ENCODE measurements around the gene DLG5. TPM values are rescaled to one million over a fixed set of nuclear protein-coding genes. Genes with fewer than 3 reads are reported as not detected.

The DLG5 gene
- total RNA-seq, 1 experiment from 2014 or later, result 5.3 TPM

DNA sequence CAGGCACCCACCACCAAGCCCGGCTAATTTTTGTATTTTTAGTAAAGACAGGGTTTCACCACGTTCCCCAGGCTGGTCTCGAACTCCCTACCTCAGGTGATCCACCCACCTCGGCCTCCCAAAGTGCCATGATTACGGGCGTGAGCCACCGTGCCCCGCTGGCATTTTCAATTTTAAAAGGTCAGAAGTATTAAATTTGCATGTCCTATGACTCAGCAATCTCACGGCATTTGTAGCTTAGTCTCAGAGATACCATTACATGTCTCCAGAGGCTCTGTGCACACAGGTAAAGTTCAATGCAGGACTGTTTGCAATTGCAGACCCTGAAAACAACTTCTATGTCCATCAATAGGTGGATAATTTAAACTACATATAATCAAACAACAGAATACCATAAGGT lies 99.2 kb downstream of the DLG5 start:
- in situ Hi-C loops (cut with HindIII; ENCODE audit: low pct_unique_long_range_greater_than_20kb, low sequenced_read_pairs), result no loop called here
- DNase-seq (ENCODE audit: low read depth, low spot score), result peak; percentile 6

DNA sequence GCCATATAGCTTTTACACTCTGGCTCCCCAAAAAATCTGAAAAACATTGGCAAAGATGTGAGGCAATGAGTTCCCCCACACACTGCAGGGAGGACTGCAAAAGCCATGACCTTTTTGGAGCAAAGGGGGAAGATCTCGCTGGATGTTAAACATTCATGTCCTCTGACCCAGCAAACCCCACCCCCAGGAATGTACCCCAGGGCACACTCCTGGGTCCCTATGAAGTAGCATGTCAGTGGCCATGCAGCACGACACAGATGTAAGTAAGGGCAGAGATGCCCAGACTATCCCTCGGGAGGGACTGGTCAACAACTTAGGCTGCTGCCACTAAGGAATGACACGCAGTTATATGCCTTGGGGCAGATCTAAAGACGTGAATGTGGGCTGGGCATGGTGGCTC lies 100.6 kb downstream of the DLG5 start:
- DNase-seq (ENCODE audit: low read depth, low spot score), result no peak
- in situ Hi-C loops (cut with HindIII; ENCODE audit: low pct_unique_long_range_greater_than_20kb, low sequenced_read_pairs), result no loop called here

DNA sequence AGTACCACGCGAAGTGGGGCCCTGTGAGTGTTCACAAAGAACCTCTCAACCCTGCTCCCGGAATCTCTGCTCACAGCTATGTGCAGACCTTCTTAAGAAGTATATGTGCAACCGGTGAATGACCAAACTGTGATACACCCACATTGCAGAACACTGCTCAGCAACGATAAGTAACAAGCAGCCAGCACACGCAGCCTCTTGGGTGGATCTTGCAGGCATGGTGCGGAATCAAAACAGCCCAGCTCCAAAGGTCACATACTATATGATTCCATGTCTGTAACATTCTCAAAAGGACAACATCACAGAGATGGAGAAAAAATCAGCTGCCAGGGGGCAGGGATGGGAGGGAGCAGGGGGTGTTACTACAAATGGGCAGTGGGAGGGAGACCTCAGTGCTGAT lies 101.6 kb downstream of the DLG5 start:
- in situ Hi-C loops (cut with HindIII; ENCODE audit: low pct_unique_long_range_greater_than_20kb, low sequenced_read_pairs), result no loop called here
- no peak for DNase-seq (ENCODE audit: low read depth, low spot score)

DNA sequence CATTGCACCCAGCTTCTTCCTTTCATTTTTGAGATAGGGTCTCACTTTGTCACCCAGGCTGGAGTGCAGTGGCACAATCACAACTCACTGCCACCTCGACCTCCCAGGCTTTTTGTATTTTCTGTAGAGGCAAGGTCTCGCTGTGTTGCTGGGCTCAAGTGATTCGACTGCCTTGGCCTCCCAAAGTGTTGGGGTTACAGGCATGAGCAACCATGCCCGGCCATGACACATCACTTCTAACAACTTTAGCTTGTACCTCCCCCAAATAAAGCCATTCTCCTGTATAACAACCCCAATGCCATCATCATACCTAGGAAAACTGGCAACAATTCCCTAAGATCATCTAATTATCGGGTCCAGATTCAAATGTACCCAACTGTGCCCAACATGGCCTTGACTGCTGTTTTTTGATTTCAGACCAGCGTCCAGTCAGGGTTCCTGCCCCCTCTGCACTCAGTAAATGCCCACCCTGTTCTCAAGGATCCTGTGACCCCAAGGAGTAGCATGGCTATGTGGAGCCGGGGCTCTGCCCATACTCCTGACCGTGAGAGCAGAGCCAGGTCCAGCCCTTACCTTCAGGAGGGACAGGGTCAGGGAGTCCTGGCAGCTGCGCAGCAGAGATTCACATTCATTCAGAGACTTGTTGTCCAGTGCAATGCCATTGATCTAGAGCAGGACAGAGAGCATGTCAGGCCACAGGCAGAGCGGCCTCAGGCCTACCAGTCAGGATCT lies 102.6 kb downstream of the DLG5 start:
- in situ Hi-C loops (cut with HindIII; ENCODE audit: low pct_unique_long_range_greater_than_20kb, low sequenced_read_pairs), result no loop called here
- DNase-seq (ENCODE audit: low read depth, low spot score), result no peak

DNA sequence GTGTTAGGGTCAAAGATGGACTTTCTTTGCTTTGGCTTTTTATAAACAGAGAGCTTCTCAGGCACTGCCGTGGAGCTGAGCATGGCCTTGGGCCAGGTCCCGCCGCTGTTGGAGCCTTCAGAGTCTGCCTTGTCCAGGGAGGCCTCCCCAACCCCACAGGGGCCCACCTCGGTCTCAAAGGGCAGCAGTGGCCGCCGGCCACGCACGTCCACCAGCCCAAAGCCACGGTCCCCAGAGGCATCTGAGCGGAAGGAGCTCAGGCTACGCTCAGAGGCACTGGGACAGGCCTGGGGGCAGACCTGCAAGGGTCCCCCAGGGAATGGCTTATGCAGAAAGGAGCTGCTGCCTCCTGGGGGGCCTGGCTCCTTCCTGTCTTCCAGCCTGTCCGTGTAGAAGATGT lies 105.0 kb downstream of the DLG5 start:
- no peak for DNase-seq (ENCODE audit: low read depth, low spot score)
- in situ Hi-C loops (cut with HindIII; ENCODE audit: low pct_unique_long_range_greater_than_20kb, low sequenced_read_pairs), result no loop called here

DNA sequence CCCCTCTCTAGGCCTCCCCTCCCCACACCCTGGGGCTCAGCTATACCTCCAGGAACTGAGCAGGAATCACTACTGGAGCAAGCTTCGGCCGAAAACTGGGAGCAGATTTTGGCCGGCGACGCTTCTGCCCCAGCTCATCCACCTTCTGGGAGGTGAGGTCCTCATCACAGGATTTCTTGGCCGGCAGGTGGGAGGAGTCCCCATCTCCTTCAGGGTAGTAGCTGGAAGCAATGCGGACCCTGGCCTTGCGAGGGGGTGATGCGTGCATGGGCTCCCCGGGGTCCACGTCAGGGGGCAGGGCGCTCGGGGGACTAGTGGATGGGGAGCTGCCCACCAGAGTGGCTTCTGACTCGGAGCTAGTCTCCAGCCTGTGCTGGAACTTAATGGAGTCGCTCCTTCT lies 105.5 kb downstream of the DLG5 start:
- DNase-seq (ENCODE audit: low read depth, low spot score), result no peak
- in situ Hi-C loops (cut with HindIII; ENCODE audit: low pct_unique_long_range_greater_than_20kb, low sequenced_read_pairs), result no loop called here

DNA sequence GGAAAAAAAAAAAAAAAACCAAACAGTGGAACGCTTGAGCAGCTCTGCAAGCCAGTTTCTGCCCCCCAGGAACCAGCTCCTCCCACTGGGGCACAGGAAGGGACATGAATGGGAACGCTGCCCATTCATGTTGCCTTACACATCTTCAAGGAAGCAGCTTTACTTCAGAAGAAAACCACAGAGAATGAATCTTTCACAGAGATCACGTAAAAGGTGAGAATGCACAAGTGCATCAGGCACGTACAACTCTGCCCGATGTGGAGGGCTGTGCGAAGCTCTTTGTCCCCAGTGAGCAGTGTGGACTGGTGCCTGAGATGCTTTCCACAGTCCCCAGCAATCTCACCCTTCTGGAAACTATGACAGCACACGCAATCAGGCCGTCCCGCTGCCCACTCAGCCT lies 106.2 kb downstream of the DLG5 start:
- no peak for DNase-seq (ENCODE audit: low read depth, low spot score)
- in situ Hi-C loops (cut with HindIII; ENCODE audit: low pct_unique_long_range_greater_than_20kb, low sequenced_read_pairs), result no loop called here

DNA sequence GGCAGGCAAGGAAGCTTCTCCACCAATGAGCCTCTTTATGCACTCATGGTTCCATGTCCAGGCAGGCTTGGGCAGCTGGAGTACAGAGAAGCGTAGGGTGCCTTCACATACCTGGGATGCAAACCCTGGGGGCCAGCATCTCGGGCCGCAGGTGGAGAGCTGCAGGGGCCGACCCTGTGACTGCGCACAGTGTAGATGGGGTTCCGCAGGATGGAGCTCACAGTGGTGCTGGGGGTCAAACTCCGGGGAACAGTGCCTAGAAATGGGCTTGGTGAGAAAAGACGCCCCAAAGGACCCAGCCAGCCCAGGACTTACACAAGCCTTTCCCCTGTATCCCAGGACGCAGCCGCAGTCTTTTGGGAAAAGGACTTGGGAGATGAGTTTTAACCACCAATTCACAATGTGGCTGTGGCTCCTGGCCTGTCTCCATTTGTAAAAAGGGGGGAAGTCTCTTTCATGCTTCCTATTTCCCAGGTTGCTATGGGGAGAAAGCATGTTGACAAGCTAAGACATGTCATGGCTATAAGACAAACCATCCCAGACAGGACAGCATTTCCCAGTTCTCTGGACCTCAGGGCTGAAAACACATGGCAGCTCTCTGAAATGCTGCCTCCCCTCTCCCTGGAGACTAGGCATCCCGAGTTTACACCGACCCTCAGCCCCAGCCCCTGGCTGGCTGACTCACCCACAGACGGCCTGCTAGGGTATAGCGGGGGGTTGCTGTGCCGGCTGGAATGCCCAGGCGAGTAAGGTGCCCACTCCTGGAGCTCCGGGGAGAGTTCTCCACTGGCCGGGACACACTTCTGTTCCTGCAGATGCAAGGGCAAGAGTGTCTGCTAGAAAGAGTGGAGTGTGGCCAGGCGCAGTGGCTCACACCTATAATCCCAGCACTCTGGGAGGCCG lies 107.1 kb downstream of the DLG5 start:
- no peak for DNase-seq (ENCODE audit: low read depth, low spot score)
- in situ Hi-C loops (cut with HindIII; ENCODE audit: low pct_unique_long_range_greater_than_20kb, low sequenced_read_pairs), result no loop called here

DNA sequence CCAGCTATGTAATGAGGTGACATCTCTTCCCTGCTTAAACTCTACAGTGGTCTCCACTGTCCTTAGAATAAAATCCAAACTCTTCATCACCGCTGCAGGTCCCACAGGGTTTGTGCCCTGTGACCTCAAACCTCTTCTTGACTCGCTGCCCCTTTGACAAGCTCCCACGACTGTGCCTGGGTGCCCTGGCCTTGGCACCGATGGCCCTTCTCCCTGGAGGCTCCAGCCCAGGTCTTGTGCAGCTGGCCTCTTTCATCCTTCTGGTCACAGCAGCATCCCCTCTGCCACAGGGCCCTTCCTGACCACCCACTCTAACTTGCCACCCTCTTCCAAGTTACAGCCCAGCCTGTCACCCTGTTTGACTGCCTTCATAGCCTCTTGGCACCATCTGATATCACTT lies 108.2 kb downstream of the DLG5 start:
- in situ Hi-C loops (cut with HindIII; ENCODE audit: low pct_unique_long_range_greater_than_20kb, low sequenced_read_pairs), result no loop called here
- DNase-seq (ENCODE audit: low read depth, low spot score), result no peak

DNA sequence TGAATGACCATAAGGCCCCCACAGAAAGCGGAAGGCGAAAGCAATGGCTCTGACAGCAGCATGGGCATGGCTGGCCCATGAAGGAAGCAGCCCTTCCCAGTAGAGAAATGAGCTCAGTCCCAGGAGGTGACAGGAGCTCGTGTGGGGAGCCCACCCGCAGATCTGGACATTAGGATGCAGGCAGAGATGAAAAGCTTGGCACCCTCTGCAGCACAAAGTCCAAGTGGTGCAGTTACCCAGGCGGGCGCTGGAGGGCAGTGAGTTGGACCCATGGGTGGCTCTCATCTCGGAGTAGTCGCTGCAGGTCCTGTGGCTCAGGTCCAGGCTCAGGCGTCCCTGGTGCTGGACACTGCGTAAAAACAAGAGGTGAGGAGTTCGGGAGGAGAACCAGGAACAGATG lies 109.0 kb downstream of the DLG5 start:
- no peak for DNase-seq (ENCODE audit: low read depth, low spot score)
- in situ Hi-C loops (cut with HindIII; ENCODE audit: low pct_unique_long_range_greater_than_20kb, low sequenced_read_pairs), result no loop called here

DNA sequence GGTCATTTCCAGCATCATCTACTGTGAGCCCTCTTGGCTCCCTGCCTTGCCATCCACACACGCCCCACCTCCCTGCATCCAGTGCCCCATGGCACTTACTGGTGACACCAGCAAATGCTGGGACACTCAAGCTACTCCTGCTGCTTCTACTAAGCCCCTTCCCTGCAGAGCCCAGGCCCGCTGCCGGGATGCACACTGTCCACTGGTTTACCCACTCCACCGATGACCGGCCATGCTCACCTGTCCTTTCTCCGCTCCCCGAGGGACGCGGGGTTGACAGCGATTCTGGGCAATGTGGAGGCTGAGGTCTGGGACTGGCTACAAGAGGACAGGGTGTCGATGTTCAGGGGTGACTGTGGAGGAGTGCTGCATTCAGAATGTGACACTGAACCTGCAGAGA lies 110.2 kb downstream of the DLG5 start:
- DNase-seq (ENCODE audit: low read depth, low spot score), result no peak
- in situ Hi-C loops (cut with HindIII; ENCODE audit: low pct_unique_long_range_greater_than_20kb, low sequenced_read_pairs), result no loop called here

DNA sequence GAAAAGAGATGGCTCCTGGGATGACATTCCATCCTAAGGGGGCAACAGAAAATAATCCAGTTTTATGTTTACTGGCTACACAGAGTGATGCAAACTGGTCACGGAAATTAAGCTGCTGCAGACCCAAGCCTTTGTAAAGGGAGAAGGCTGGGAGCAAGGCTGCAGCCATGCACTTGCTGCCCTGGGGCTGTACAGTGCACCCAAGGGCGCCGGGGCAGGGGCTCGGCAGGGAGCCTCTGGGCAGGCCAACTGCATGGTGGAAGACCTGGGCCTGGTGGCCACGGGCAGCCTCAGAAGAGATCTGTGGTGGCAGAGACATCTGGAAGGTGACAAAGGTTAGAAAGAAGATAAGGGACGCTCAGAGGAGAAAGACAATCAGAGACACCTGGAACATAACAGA lies 113.8 kb downstream of the DLG5 start:
- DNase-seq (ENCODE audit: low read depth, low spot score), result no peak

DNA sequence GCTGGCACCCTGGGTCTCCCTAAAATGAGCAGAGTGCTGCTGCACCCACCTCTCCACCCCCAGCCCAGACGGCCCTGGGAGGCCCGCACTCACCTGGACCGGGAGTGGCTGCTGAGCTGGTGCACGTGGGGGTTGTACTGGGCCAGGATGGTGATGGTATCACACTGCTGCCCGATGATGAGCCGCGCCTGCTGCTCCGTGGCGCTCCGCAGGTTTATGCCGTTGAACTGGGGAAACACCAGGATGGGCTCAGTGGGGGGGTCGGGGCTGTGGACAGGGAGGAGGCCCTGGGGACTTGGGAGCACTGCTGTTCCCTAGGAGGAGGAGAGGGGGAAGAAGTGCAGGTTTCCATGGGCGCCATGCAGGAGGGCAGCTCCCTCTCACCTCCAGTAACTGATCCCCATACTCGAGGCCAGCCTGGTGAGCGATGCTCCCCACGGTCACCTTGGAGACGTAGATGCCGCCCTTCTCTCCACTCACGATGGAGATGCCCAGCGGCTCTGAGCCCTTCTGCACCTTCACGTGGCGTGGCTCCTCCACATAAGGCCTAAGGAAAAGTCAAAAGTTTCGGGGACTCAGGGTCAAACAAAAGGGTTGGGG lies 114.6 kb downstream of the DLG5 start:
- DNase-seq (ENCODE audit: low read depth, low spot score), result no peak
- in situ Hi-C loops (cut with HindIII; ENCODE audit: low pct_unique_long_range_greater_than_20kb, low sequenced_read_pairs), result no loop called here

More for the DNA sequence above, 113.8 kb downstream of the DLG5 start:
- in situ Hi-C loops (cut with HindIII; ENCODE audit: low pct_unique_long_range_greater_than_20kb, low sequenced_read_pairs), result no loop called here

DNA sequence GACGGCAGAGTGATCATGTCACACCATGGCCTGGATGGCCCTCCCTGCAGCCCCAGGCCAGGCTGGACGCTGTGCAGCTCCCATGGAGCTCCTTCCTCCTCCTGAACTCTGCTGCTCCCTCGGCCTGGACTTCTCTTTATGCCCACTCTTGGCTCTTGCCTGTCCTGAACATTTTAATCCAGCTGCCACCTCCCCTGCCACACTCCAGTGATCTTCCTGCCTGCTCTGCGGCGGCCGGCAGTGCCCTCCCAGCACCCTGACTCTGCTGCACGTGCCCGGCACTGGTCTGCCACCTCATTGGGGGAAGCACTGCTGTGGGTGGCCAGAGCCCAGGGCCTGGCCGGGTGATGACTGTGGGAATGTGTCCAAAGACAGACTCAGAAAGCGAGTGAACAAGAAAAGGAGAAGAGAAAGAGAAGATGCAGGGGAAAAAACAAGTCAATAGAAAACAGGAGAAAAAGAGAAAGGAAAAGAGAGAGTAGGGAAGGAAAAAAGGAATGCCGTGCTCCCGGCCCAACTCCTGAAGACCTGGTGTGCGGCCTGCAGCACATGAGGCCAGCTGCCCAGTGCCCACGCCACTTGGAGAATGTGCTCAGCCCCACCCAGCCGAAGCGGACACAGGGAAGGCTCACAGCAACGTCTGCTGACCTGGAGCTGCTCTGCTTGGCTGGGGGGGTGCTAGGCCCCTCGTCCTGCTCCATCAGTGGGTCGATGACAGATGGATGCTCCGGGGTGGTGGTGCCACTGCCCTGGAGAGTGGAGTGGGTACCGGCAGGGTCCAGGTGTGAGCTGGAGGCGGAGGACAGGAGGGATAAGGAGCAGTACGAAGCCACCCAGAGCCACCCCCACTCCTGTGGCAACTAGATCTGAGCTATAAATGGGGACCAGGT lies 115.9 kb downstream of the DLG5 start:
- in situ Hi-C loops (cut with HindIII; ENCODE audit: low pct_unique_long_range_greater_than_20kb, low sequenced_read_pairs), result no loop called here

DNA sequence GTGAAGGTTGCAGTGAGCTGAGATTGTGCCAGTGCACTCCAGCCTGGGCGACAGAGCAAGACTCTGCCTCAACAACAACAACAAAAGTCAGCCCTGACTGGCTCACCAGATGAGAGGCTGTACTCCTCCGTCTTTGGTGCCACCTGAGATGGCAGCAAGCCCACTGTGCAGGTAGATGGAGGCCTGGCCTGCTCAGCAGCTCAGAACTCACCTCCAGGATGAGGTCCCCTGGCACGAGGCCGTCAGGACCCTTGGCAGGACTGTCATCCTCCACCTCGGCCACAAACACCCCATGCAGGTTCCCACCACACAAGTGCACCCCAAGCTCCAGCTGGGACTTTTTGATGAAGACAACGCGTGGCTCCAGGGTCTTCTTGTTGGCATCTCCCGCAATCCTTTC lies 117.2 kb downstream of the DLG5 start:
- no peak for DNase-seq (ENCODE audit: low read depth, low spot score)
- in situ Hi-C loops (cut with HindIII; ENCODE audit: low pct_unique_long_range_greater_than_20kb, low sequenced_read_pairs), result no loop called here

More for the DNA sequence above, 115.9 kb downstream of the DLG5 start:
- DNase-seq (ENCODE audit: low read depth, low spot score), result no peak

DNA sequence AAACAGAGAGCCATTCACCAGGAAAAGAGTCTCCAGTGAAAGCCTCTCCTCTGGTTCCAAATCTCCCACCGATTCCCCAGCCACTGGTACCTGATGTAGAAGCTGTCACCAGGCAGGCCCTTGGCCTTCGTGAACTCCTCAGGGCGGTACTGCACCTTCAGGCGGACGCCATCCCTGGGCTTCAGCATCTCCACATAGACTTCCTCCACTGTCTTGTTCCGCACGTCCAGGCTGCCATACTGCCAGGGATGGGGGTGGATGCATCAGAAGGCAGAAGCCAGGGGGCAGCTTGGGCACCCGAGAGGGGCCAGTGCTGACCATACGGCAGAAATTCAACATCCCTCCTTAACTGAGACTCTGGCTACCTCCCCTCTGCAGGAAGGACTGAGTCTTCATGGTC lies 118.8 kb downstream of the DLG5 start:
- DNase-seq (ENCODE audit: low read depth, low spot score), result no peak
- in situ Hi-C loops (cut with HindIII; ENCODE audit: low pct_unique_long_range_greater_than_20kb, low sequenced_read_pairs), result no loop called here

DNA sequence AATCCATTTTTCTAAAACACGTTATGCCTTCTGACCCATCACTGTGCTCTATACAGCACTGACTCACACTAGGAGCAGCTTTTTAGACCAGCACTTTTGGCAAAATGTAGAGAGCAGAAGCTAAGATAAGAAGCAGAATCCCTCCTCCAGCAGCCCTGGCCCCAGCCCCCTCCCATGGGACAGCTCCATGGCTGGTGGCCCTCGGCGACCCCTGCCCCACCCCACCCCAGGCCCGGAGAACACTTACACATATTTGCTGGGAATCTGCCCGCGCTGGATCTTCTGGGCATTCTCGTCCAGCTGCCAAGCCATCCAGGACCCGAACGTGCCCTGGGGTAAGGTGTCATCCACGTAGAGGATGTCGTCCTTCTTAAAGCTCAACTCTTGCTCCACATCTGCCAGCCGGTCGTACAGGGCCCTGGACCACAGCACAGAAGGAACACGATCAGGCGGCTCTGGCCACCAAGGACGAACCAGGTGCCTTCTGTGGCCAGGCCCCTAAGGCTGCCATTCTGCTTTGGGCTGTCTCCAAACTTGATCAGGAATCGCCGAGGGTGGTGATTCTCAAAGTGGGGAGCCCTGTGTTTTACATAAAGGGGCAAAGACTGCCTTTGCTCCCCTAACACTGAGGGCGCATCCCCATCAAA lies 119.9 kb downstream of the DLG5 start:
- no peak for DNase-seq (ENCODE audit: low read depth, low spot score)
- in situ Hi-C loops (cut with HindIII; ENCODE audit: low pct_unique_long_range_greater_than_20kb, low sequenced_read_pairs), result no loop called here

All from SK-MEL-5 (cell line).